Measurements from ENCODE around the gene ABCA3.
A peak's percentile ranks its signal among the peaks of the same experiment; 100 is the strongest.

The ABCA3 gene

GRCh38 chr16:2350500-2350899 lies 10.0 kb upstream of the ABCA3 start:
- DNase-seq = no peak

DNA sequence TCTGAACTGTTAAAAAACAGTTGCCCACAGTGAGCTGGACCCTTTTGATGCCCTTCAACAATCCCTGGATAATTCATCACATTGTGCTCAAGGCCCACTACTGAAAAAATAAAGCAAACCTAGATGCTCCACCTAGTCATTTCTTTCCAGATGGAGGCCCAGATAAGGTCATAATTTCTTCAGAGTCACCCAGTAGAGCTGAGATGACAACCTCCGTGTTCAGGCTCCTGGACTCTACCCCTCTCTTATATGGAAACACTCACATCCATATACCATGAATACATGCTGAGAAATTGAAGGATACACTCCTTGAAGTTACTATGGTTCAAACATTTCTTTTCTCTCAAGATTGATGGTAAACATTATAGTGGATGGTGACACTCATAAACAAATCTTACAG lies 2.7 kb upstream of the ABCA3 start:
- no peak for DNase-seq

DNA sequence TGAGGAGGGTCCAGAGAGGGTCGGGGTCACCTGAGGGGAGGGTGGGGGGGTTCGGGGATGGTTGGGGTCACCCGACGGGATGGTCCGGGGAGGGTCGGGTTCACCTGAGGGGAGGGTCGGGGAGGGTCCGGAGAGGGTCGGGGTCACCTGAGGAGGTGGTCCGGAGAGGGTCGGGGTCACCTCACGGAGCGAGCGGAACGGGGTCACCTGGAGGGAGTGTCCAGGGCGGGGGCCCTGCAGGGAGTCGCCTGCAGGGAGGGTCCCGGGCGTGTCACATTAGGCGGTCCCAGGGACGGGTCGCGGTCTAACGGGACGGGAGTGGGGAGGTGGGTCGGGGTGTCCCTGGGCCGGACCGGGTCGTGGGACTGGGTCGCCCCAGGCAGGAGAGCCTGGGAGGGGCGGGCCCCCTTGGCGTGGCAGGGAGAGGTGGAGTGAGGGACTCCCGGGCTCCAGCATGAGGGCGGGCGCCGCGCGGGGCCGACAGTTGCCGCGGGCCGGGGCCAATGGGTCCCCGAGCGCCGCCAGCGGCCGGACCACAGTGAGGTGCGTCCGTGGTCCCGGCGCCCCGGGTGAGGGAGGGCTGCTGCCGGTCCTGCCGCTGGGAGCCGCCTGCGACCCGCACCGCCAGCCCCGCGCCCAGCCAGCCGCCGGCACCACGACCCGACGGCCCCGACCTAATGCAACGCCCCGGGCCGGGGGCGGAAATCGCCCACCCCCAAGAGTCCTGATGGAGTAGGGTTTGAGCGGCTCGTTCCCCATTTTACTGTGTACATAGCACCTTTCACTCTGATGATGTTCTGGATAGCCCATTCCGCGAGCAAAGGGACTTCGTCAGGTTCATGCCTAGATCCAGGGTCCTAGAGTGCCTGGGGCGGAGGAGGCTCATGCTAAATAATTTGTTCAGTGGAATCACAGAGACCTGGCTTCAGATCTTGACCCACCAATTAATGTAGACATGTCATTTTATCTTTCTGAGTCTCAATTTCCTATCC lies 1.2 kb upstream of the ABCA3 start:
- no peak for DNase-seq

GRCh38 chr16:2339521-2340484 lies 725 bp downstream of the ABCA3 start:
- peak in 1 of 2 donors; percentile 17 for DNase-seq

GRCh38 chr16:2337431-2338296 lies 2.9 kb downstream of the ABCA3 start:
- DNase-seq = no peak

DNA sequence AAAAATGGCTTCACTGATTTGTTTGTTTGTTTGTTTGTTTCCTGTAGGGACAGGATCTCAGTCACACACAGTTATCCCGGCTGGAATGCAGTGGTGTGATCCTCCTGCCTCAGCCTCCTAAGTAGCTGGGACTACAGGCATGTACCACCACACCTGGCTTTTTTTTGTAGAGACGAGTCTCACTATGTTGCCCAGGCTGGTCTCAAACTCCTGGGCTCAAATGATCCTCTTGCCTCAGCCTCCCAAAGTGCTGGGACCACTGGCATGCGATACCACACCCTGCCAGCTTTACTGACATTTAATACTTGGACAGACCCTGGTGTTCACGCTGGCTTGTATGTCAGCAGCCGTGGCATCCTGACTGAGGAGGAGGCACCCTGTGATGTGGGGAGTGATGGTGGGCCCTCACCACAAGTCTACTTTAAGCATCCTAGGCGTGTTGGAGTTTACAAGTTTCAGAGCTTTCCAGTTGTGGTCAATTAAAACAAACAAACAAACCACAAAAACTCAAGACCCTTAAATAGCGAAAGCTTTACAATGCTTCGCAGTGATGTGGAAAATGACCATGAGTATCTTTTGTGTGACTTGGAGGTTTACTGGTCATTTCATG lies 5.1 kb downstream of the ABCA3 start:
- DNase-seq = no peak

GRCh38 chr16:2333772-2334379 lies 6.7 kb downstream of the ABCA3 start:
- no peak for DNase-seq

- DNase-seq = no peak
These were observed 7.3 kb downstream of the ABCA3 start for GRCh38 chr16:2333231-2333630.

DNA sequence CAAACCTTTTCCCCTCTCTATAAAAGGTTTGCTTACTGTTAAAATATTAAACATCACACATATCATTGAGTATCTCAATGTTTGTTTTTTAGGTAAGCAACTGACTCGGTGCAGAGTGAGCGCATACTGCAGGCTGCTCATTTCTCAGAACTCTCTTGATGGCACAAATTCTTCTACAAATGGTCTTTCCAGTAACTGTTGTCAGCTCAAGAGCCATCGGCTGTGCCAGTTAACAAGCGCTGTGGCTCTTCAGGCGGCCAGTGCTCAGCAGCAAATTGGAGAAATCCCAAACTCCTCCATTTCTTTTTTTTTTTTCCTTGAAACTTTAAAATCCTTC lies 8.6 kb downstream of the ABCA3 start:
- DNase-seq = no peak

- DNase-seq = no peak
These were observed 9.2 kb downstream of the ABCA3 start for GRCh38 chr16:2331199-2331930.

- DNase-seq = no peak
These were observed 11.0 kb downstream of the ABCA3 start for GRCh38 chr16:2329532-2329931.

DNA sequence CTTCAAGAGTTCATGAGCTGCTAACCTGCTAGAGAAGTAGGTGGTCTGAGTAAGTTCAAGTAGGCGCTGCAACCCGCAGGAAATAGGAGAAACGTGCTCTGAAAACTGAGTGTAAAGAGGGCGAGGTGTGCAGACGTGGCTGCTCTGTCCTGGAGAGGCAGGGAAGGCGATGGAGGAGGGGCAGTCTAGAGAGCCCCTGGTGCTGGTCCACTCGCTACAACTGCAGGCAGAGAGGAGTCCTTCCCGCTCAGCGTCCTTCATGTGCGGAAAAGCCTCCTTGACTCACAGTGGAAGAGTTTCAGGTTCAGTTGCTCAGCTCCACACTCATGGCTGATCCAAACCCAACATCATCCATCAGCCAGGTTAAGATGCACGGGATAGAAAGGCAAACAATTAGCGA lies 12.1 kb downstream of the ABCA3 start:
- DNase-seq = no peak

GRCh38 chr16:2326191-2326590 lies 14.3 kb downstream of the ABCA3 start:
- no peak for DNase-seq

DNA sequence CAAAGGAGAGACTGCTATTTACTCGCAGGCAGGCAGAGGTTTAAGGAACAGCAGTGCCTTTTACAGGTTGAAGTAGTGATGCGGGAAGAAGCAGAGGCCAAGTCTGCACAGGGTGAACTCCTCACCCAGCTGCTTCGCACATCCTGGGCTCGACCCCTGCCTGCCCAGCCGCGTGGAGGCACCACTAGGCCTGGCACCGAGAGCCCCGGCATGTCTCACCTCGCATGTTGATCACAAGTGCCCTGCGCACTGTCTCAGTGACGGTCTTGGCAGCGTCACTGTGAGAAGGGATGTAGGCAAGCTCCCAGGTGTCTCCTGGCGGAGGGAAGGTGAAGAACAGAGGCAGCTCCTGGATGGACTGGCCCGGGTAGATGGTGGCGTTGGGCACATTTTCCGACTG lies 14.7 kb downstream of the ABCA3 start:
- no peak for DNase-seq

DNA sequence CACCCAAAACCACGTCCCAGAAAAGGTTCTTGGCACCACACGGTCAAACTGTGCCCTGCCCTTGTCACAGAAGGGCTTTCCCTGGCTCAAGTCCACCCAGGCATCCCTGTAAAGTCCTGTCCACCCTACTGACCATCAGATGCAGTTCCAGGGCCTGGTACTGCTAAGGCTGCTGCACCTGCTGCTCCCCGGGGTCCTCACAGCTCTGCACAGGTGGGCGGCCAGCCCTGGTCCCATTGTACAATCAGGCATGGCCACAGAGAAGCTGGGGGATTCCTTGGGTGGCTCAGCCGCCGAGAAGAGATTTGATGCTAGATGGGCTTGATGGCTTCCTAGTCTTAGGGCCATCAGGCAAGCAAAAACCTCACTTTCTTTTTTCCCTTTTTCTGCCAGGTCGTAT lies 15.3 kb downstream of the ABCA3 start:
- DNase-seq = no peak

- DNase-seq = no peak
These were observed 16.1 kb downstream of the ABCA3 start for GRCh38 chr16:2324296-2324859.

DNA sequence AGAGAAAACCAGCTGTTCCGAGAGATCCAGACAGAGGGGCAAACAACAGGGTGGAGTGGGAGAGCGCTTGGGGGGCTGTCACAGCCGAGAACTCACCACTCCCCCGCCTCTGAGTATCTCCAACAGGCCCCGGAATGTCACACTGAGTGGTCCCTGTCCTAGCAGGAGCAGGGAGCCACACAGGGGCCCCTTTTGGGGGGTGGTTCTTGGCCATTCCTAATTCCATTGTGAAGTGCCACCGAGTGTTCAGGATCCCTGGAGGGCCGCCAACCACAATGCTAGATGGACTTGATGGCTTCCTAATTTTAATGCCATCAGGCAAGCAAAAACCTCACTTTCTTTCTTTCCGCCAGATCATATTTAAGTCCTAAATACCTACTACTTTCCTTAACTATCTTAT lies 16.8 kb downstream of the ABCA3 start:
- DNase-seq = no peak

DNA sequence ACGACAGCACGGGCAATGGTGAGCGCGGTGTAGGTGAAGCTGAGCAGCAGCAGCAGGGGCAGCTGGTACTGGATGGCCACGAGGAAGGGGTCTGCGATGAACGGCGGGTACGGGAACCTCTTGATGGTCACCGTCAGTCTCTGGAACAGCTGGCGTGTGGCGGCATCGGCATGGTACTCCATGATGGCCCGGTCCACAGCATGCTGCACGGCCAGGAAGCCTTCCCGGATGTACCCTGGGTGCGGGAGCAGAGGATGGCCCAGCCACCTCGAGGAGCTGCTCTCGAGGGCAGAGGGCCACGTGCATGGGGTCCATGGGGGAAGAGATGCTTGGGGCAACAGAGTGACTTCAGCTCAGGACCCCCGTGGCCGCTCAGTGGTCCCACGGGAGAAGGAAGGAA lies 20.9 kb downstream of the ABCA3 start:
- DNase-seq = no peak

DNA sequence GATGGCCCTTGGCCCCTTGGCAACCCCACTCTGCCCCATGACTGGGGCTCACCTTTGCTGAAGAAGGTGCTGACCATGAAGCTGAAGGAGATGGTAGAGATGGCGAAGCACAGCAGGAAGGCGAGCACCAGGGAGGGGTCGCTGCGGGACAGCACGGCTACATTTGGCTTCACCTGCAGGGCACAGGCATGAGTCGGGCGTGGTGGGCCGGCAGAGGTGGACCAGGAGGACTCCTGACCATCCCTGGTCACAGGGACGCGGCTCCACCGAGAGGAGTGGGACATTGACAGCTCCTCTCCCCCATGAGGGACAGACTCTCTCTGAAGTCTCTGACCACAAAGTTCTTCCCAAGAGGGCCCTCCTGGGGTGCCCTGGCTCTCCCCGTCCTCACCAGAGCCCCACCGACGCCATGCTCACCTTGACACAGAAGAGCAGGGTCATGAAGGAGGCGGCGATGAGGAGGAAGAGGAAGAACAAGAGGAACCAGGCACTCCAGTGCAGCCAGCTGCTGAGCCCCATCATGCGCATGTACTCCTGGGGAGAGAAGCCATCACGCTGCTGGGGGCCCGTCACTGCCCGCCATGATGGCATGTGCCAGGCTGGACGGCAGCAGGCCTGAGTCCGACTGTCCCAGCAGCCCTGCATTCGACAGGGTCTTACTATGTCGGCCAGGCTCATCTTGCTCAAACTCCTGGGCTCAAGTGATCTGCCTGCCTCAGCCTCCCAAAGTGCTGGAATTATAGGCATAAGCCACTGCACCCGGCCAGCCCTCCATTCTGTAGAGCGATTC lies 23.1 kb downstream of the ABCA3 start:
- DNase-seq = no peak
